CD4-positive, alpha-beta T cell treated with Interleukin-10 for 1 hour (primary cell): ENCODE data around the gene MDM2.
"Not testable (repeated sequence)": the region's sequence is repeated elsewhere in the genome, so short reads cannot be mapped to it uniquely, and the experiment has no call there.

Experiments used
- DNase-seq: peaks from one replicate; pipeline ENCODE4 v3.0.0-alpha.2; 2020

Gene MDM2

GRCh38 chr12:68806488-68807237 is 1.3 kb upstream of the MDM2 start:
- DNase-seq, result no peak

GRCh38 chr12:68807274-68807575 is 752 bp upstream of the MDM2 start:
- DNase-seq, result not testable (repeated sequence)

- peak; percentile 53 for DNase-seq
Measured at GRCh38 chr12:68808388-68809189, 612 bp downstream of the MDM2 start.

GRCh38 chr12:68809190-68810026 is 1.4 kb downstream of the MDM2 start:
- no peak for DNase-seq

- DNase-seq, result not testable (repeated sequence)
Measured at GRCh38 chr12:68810027-68810389, 2.0 kb downstream of the MDM2 start.

GRCh38 chr12:68811573-68811972 is 3.6 kb downstream of the MDM2 start:
- DNase-seq, result not testable (repeated sequence)

- DNase-seq, result no peak
Measured at GRCh38 chr12:68812553-68813241, 4.7 kb downstream of the MDM2 start.

- no peak for DNase-seq
Measured at GRCh38 chr12:68813242-68813593, 5.2 kb downstream of the MDM2 start.

- no peak for DNase-seq
Measured at GRCh38 chr12:68814490-68815231, 6.7 kb downstream of the MDM2 start.

GRCh38 chr12:68815232-68815927 is 7.4 kb downstream of the MDM2 start:
- DNase-seq, result no peak

- DNase-seq, result no peak
Measured at GRCh38 chr12:68815928-68816800, 8.2 kb downstream of the MDM2 start.

- DNase-seq, result not testable (repeated sequence)
Measured at GRCh38 chr12:68819481-68819880, 11.5 kb downstream of the MDM2 start.

GRCh38 chr12:68821357-68822188 is 13.6 kb downstream of the MDM2 start:
- DNase-seq, result no peak

- DNase-seq, result no peak
Measured at GRCh38 chr12:68823696-68824095, 15.7 kb downstream of the MDM2 start.

- no peak for DNase-seq
Measured at GRCh38 chr12:68824131-68824530, 16.2 kb downstream of the MDM2 start.

- no peak for DNase-seq
Measured at GRCh38 chr12:68824597-68825250, 16.7 kb downstream of the MDM2 start.

GRCh38 chr12:68825569-68826217 is 17.7 kb downstream of the MDM2 start:
- DNase-seq, result no peak

GRCh38 chr12:68827895-68828671 is 20.1 kb downstream of the MDM2 start:
- DNase-seq, result no peak
